Caco-2 (cell line): ENCODE measurements around the gene GCKR. TPM values are rescaled to one million over a fixed set of nuclear protein-coding genes. Genes with fewer than 3 reads are reported as not detected.

Source experiments
- BruUV-seq: library from RNA; stranded (reverse); fragments of 400-500 nt; replicated peaks from 2 replicates; lab custom pipeline; 2021; lab: Mats Ljungman, UMichigan
- CTCF ChIA-PET: fragments of 300-600 bp; sonication (Branson Sonifier 250); formaldehyde crosslinking; loops from one replicate; lab custom pipeline; 2022; ENCODE audit warnings: antibody characterized with exemption; lab: Charles Lee
- POLR2A ChIA-PET: fragments of 300-600 bp; sonication (Branson Sonifier 250); formaldehyde crosslinking; loops from one replicate; lab custom pipeline; 2022; ENCODE audit warnings: antibody characterized with exemption; lab: Charles Lee
- DNase-seq, 2 experiments: peaks; one replicate each; pipeline versions ENCODE4 v3.0.0 to v3.0.0-alpha.2; 2020 to 2022
- H3K27me3 ChIP-seq: replicated peaks from 2 replicates; pipeline ENCODE4 v1.6.0; 2011; ENCODE audit warnings: low read length; ENCODE audit not compliant: control insufficient read depth, insufficient read depth
- H3K36me3 ChIP-seq: 2 replicates; pipeline ENCODE4 v1.5.1; 2011; ENCODE audit warnings: low read length; ENCODE audit not compliant: control insufficient read depth, insufficient read depth
- H3K4me1 ChIP-seq: fragments of 250-450 bp; sonication (Bioruptor Pico); 2 replicates; pipeline ENCODE4 v1.5.1; 2020; ENCODE audit warnings: mild to moderate bottlenecking
- H3K4me3 ChIP-seq: 2 replicates; pipeline ENCODE4 v1.5.1; 2011; ENCODE audit warnings: low read depth, mild to moderate bottlenecking, control low read depth, low read length
- H3K9me3 ChIP-seq: fragments of 250-450 bp; sonication (Bioruptor Pico); 2 replicates; pipeline ENCODE4 v1.5.1; 2020; ENCODE audit warnings: mild to moderate bottlenecking, moderate library complexity
- H3K27ac Mint-ChIP-seq: one replicate; pipeline ENCODE4 v1.8.0; 2022; ENCODE audit warnings: mixed read lengths; ENCODE audit not compliant: unreplicated experiment
- H3K27me3 Mint-ChIP-seq: one replicate; pipeline ENCODE4 v1.8.0; 2022; ENCODE audit warnings: mixed read lengths; ENCODE audit not compliant: insufficient read depth, unreplicated experiment
- H3K36me3 Mint-ChIP-seq: one replicate; pipeline ENCODE4 v1.8.0; 2022; ENCODE audit warnings: mild to moderate bottlenecking, mixed read lengths; ENCODE audit not compliant: insufficient read depth, unreplicated experiment
- H3K4me1 Mint-ChIP-seq: one replicate; pipeline ENCODE4 v1.8.0; 2022; ENCODE audit warnings: low read depth, mixed read lengths; ENCODE audit not compliant: unreplicated experiment
- H3K4me3 Mint-ChIP-seq: one replicate; pipeline ENCODE4 v1.8.0; 2022; ENCODE audit warnings: mild to moderate bottlenecking, moderate library complexity, mixed read lengths; ENCODE audit not compliant: unreplicated experiment
- H3K9me3 Mint-ChIP-seq: one replicate; pipeline ENCODE4 v1.8.0; 2022; ENCODE audit warnings: mixed read lengths; ENCODE audit not compliant: unreplicated experiment
- CTCF ChIP-seq, 2 experiments: fragments of 200-600 bp in 1 of 2; IDR thresholded peaks; 1 replicate in 1 of 2; 2 replicates in 1 of 2; pipeline versions ENCODE4 v1.5.1 to v1.8.0; 2011 to 2022; ENCODE audit warnings: antibody characterized with exemption in 1 of 2, control low read depth in 1 of 2, inconsistent platforms in 1 of 2, low read depth in 1 of 2, low read length in 1 of 2, mild to moderate bottlenecking in 1 of 2, moderate library complexity in 1 of 2; ENCODE audit not compliant: insufficient read depth in 1 of 2, severe bottlenecking in 1 of 2, unreplicated experiment in 1 of 2
- intact Hi-C: fragments of 100-400 bp; cut with micrococcal nuclease; formaldehyde crosslinking; loops from one replicate; pipeline ENCODE4 v1.10.0; 2022; ENCODE audit not compliant: unreplicated experiment
- total RNA-seq: library from RNA; stranded (reverse); gene quantifications from 2 replicates; pipeline ENCODE4 v1.2.3, GENCODE V29; 2022

Gene GCKR
- total RNA-seq, 1 experiment from 2014 or later = not detected

DNA sequence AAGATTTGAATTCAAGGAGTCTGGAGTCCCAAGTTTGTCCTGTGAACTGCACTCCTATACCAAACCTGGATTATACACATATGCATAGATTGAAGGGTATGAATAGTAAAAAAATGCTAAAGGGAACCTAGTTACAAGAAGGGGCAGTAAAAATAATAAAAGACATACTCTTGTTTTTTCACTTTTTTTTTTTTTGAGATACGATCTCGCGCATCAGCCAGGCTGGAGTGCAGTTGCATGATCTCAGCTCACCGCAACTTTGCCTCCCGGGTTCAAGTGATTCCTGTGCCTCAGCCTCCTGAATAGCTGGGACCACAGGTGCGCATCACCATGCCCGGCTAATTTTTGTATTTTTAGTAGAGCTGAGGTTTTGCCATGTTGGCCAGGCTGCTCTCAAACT is 32.2 kb upstream of the GCKR start:
- DNase-seq = no peak
- ChIA-PET POLR2A (no interaction called here), CTCF (no interaction called here)
- Mint-ChIP-seq H3K27me3 (no peaks in the 10 kb centered on the region), H3K36me3 (no peaks in the 10 kb centered on the region), H3K9me3 (no peaks in the 10 kb centered on the region), H3K27ac (no peak overlapping the region), H3K4me1 (peaks cover 6% of the 10 kb centered on the region), H3K4me3 (no peak overlapping the region)
- Histone ChIP-seq H3K4me1 (peaks cover 4% of the 10 kb centered on the region; the same call in 1 of the 2 replicates), H3K36me3 (no peaks in the 10 kb centered on the region), H3K9me3 (no peaks in the 10 kb centered on the region), H3K27me3 (no peaks in the 10 kb centered on the region), H3K4me3 (no peak overlapping the region)
- intact Hi-C loops = no loop called here
- no peak for TF ChIP-seq CTCF (IDR thresholded peaks at IDR 0.05; ENCODE audit: insufficient read depth in 1 of 2, low read depth in 1 of 2, low read length in 1 of 2, severe bottlenecking in 1 of 2, unreplicated experiment in 1 of 2)
- no TSS peak for BruUV-seq

DNA sequence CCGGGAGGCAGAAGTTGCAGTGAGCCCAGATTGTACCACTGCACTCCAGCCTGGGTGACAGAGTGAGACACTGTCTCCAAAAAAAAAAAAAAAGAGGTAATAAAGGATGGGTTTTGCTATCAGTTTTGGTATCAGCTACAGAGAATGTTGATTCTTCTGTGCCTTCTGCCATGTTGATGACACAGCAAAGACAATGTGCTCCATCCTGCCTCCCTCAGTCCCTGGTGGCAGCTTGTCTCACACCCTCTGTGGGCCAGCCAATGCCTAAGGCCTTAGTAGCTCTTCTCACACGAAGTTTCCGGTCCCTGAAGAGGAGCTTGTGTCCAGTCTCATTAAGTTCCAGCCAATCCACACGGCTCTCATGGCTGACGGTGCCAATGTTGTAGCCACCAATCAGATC is 24.7 kb upstream of the GCKR start:
- no peaks in the 10 kb centered on the region for H3K27me3 ChIP-seq
- no peak overlapping the region for H3K4me3 Mint-ChIP-seq
- no peak for DNase-seq
- H3K36me3 ChIP-seq = no peaks in the 10 kb centered on the region
- no peaks in the 10 kb centered on the region for H3K4me1 Mint-ChIP-seq
- CTCF ChIA-PET = no interaction called here
- H3K4me3 ChIP-seq = no peak overlapping the region
- BruUV-seq = no TSS peak
- no peak for TF ChIP-seq CTCF (IDR thresholded peaks at IDR 0.05; ENCODE audit: insufficient read depth in 1 of 2, low read depth in 1 of 2, low read length in 1 of 2, severe bottlenecking in 1 of 2, unreplicated experiment in 1 of 2)
- intact Hi-C loops = no loop called here
- POLR2A ChIA-PET = no interaction called here
- no peak overlapping the region for H3K27ac Mint-ChIP-seq
- H3K4me1 ChIP-seq = no peaks in the 10 kb centered on the region
- no peaks in the 10 kb centered on the region for H3K27me3 Mint-ChIP-seq
- no peaks in the 10 kb centered on the region for H3K9me3 ChIP-seq
- no peaks in the 10 kb centered on the region for H3K9me3 Mint-ChIP-seq
- H3K36me3 Mint-ChIP-seq = no peaks in the 10 kb centered on the region

DNA sequence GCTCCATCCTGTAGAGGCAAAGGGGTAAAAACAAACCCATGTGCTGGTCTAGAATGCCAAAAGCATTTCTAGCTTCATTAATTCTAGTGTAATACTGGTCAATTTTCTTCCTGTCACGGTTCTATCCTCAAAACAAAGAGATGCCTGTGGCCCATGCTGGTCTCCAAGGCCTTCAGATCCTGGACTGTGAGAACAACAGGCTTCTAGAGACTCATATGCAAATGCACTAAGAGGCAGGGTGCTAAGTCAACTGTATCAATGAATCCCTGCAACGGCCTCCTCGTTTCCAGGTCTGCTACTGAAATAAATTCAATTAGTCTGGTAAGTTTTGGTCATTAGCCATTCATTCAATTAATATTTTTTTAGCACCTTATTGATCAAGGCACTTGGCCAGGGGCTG is 11.1 kb upstream of the GCKR start:
- no peak for DNase-seq
- no peaks in the 10 kb centered on the region for H3K36me3 ChIP-seq
- ChIA-PET CTCF (no interaction called here), POLR2A (no interaction called here)
- no peak overlapping the region for H3K4me3 ChIP-seq
- H3K36me3 Mint-ChIP-seq = peaks cover 7% of the 10 kb centered on the region
- no peaks in the 10 kb centered on the region for H3K27me3 Mint-ChIP-seq
- H3K4me1 Mint-ChIP-seq = peaks cover 6% of the 10 kb centered on the region
- no peak overlapping the region for H3K27ac Mint-ChIP-seq
- intact Hi-C loops = no loop called here
- no peaks in the 10 kb centered on the region for H3K9me3 Mint-ChIP-seq
- TF ChIP-seq CTCF (IDR thresholded peaks at IDR 0.05; ENCODE audit: insufficient read depth in 1 of 2, low read depth in 1 of 2, low read length in 1 of 2, severe bottlenecking in 1 of 2, unreplicated experiment in 1 of 2) = no peak
- H3K9me3 ChIP-seq = no peaks in the 10 kb centered on the region
- no peaks in the 10 kb centered on the region for H3K27me3 ChIP-seq
- BruUV-seq = no TSS peak
- H3K4me1 ChIP-seq = 0 out of 2 replicates have a peak, but pooled peaks cover 5% of the 10 kb centered on the region
- no peak overlapping the region for H3K4me3 Mint-ChIP-seq
